GM13977 (cell line): ENCODE data around the gene LIMK2.

Source experiments
- DNase-seq: peaks from one replicate; pipeline ENCODE4 v3.0.0; 2012; ENCODE audit warnings: low spot score
- CTCF ChIP-seq: IDR thresholded peaks from 2 replicates; pipeline ENCODE4 v1.5.1; 2012; ENCODE audit warnings: mild to moderate bottlenecking, control low read depth; ENCODE audit not compliant: insufficient read depth; ENCODE audit errors: extremely low read depth, missing control alignments
- in situ Hi-C: fragments of 300-500 bp; cut with MboI; formaldehyde crosslinking; loops from one replicate; pipeline ENCODE4 v1.12.0; 2022; ENCODE audit warnings: low sequenced_read_pairs, low pct_unique_long_range_greater_than_20kb, mixed read lengths, inconsistent platforms; ENCODE audit not compliant: unreplicated experiment

The LIMK2 gene

GRCh38 chr22:31278626-31279326 is 66.7 kb downstream of the LIMK2 start:
- in situ Hi-C loops = no loop called here
- no peak for DNase-seq
- no peak for TF ChIP-seq CTCF

- in situ Hi-C loops = no loop called here
- no peak for TF ChIP-seq CTCF
- no peak for DNase-seq
These were observed 67.2 kb downstream of the LIMK2 start for GRCh38 chr22:31279327-31279669.

- in situ Hi-C loops = no loop called here
- no peak for DNase-seq
- TF ChIP-seq CTCF = no peak
These were observed 67.9 kb downstream of the LIMK2 start for GRCh38 chr22:31279821-31280505.

GRCh38 chr22:31281733-31282132 is 69.6 kb downstream of the LIMK2 start:
- in situ Hi-C loops = no loop called here
- no peak for TF ChIP-seq CTCF

DNA sequence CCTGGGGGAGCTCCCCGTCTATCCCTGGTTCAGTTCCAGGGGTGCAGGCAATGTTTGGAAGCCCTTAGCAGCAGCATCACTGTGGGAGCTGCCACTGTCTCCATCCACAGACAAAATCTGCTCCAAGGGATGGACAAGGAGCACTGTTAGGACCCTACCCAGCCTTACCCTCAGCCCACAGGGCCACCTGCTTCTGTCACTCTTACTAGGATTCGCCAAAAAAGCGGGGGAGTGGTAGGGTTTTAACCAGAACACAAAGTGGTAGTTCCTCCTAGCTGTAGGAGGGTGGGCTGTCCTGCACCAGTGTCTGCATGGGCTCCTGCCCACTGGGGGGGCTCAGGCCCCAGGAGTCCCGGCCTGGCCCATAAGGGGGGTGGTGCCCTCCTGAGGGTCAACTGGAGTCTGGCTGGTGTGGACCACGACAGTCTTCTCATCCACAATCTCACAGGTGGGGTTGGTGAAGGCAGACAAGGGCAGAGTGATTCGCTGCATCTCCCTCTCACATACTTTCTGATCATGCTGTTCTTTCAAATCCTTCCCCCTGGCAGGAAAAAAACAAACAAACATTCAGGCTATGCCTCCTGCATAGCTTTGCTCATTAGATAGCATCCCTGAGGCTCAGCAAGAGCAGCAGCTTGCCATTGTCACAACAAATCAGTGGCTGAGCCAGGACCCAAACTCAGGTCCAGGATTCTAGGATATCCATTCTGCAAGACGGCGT is 70.8 kb downstream of the LIMK2 start:
- DNase-seq = no peak
- TF ChIP-seq CTCF = no peak
- in situ Hi-C loops = no loop called here

More at GRCh38 chr22:31281733-31282132, 69.6 kb downstream of the LIMK2 start:
- DNase-seq = no peak

DNA sequence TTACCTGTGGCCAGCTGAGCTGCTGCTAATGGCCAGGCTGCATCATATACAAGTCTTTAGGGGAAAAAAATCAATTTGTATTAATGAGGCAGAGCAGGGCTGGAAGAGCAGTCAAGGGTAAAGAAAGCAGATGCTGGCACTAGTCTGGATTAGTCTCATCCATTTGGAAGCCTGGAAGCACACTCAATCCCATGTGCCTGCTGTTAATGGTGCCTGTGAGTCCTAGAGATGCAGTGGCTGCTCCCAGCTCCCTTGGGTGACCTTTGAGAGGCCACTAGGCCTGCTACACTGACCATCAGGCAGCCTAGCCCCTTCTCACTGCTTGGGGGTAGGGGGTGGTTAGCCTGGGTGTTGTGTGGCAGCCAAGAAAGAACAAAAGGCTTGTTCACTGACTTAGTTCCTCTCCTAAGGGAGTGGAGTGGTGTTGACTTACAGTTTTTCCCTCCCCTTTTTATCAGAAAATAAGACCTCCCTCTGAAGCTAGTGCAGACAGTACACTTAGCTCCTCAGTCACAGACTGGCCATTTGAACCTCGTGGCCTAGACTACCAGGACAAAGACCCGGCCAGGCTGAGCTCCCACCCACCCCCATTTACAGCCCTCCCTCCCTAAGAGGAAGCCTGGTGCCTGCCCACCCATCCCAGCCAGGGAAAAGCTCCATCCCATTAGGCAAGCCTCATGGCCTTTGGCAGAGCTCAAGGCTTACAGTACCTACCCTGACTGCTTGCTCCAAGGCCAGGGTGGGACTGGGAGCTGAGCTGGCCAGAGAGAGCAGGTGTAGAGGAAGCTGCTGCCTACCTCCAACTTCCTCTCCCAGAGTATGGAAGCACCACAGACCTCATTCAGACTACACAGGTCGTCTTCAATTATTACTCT is 72.4 kb downstream of the LIMK2 start:
- in situ Hi-C loops = no loop called here
- TF ChIP-seq CTCF = no peak
- DNase-seq = no peak
